Measurements from ENCODE around the gene CFAP298.

GRCh38 chr21:32613436-32614043, 1.4 kb upstream of the CFAP298 start:
- no peak for TF ChIP-seq CTCF (IDR thresholded peaks at IDR 0.05; ENCODE audit: poor library complexity, severe bottlenecking)
- no peak for TF ChIP-seq EZH2 (IDR thresholded peaks at IDR 0.05; ENCODE audit: borderline replicate concordance, insufficient read depth, low read length, poor library complexity, severe bottlenecking)
- TF ChIP-seq POLR2AphosphoS5 (IDR thresholded peaks at IDR 0.05): no peak
